HEK293 (cell line): ENCODE data around the gene BCOR.
A peak's percentile ranks its signal among the peaks of the same experiment; 100 is the strongest.

Experiments used
- CTCF ChIA-PET: fragments of 350-600 bp; formaldehyde crosslinking; extraction: SDS; loops from one replicate; lab custom pipeline; 2021; ENCODE audit warnings: antibody characterized with exemption; lab: Yijun Ruan, JAX
- POLR2A ChIA-PET: fragments of 300-600 bp; formaldehyde crosslinking; extraction: SDS; loops from one replicate; lab custom pipeline; 2020; ENCODE audit warnings: antibody characterized with exemption, inconsistent platforms; lab: Yijun Ruan, JAX
- H3K27ac ChIP-seq: fragments of 200-500 bp; sonication (Bioruptor generic); 2 replicates; pipeline ENCODE4 v1.5.1; 2014; ENCODE audit warnings: low read depth, low read length, control low read depth, inconsistent platforms; ENCODE audit errors: extremely low read depth
- H3K36me3 ChIP-seq, 2 experiments: fragments of 200-500 bp in 1 of 2; sonication (Bioruptor generic) in 1 of 2; 1 replicate in 1 of 2; 2 replicates in 1 of 2; pipeline ENCODE4 v1.5.1; 2014 to 2017; ENCODE audit warnings: inconsistent platforms in 2 of 2, low read length in 2 of 2; ENCODE audit not compliant: control insufficient read depth in 2 of 2, insufficient read depth in 1 of 2
- H3K4me1 ChIP-seq: fragments of 200-500 bp; sonication (Bioruptor generic); 2 replicates; pipeline ENCODE4 v1.5.1; 2014; ENCODE audit warnings: mild to moderate bottlenecking, low read length, inconsistent platforms; ENCODE audit not compliant: control insufficient read depth, insufficient read depth
- H3K4me3 ChIP-seq: 2 replicates; pipeline ENCODE4 v1.5.1; 2011; ENCODE audit warnings: low read depth, mild to moderate bottlenecking, control low read depth, low read length, moderate library complexity
- H3K9me3 ChIP-seq: fragments of 200-500 bp; sonication (Bioruptor generic); 2 replicates; pipeline ENCODE4 v1.5.1; 2014; ENCODE audit warnings: low read depth, low read length, inconsistent platforms; ENCODE audit not compliant: control insufficient read depth, insufficient read depth
- HOXA7 ChIP-seq: sonication (generic); formaldehyde crosslinking; IDR thresholded peaks from 2 replicates; pipeline ENCODE4 v1.8.1; 2022; ENCODE audit warnings: missing genetic modification reagents, borderline replicate concordance
- KLF16 ChIP-seq: fragments of 450-650 bp; formaldehyde crosslinking; IDR thresholded peaks from 2 replicates; pipeline ENCODE4 v1.5.1; 2017; ENCODE audit warnings: missing biosample characterization, missing genetic modification characterization
- KLF9 ChIP-seq: fragments of 450-650 bp; formaldehyde crosslinking; IDR thresholded peaks from 2 replicates; pipeline ENCODE4 v1.5.1; 2016; ENCODE audit warnings: missing biosample characterization, missing genetic modification characterization, low read depth
- REPIN1 ChIP-seq: fragments of 450-650 bp; formaldehyde crosslinking; IDR thresholded peaks from 2 replicates; pipeline ENCODE4 v1.5.1; 2017; ENCODE audit warnings: missing biosample characterization, missing genetic modification characterization, low read depth
- ZBTB20 ChIP-seq: fragments of 450-650 bp; formaldehyde crosslinking; IDR thresholded peaks from 2 replicates; pipeline ENCODE4 v1.5.1; 2016; ENCODE audit warnings: missing biosample characterization, missing genetic modification characterization
- ZBTB8A ChIP-seq: fragments of 450-650 bp; formaldehyde crosslinking; IDR thresholded peaks from 2 replicates; pipeline ENCODE4 v1.5.1; 2016; ENCODE audit warnings: missing biosample characterization, missing genetic modification characterization
- ZEB2 ChIP-seq: fragments of 450-650 bp; formaldehyde crosslinking; IDR thresholded peaks from 2 replicates; pipeline ENCODE4 v1.5.1; 2016; ENCODE audit warnings: missing biosample characterization, missing genetic modification characterization
- ZNF112 ChIP-seq: fragments of 450-650 bp; formaldehyde crosslinking; IDR thresholded peaks from 2 replicates; pipeline ENCODE4 v1.5.0; 2017; ENCODE audit warnings: missing biosample characterization, missing genetic modification characterization
- ZNF16 ChIP-seq: fragments of 450-650 bp; formaldehyde crosslinking; IDR thresholded peaks from 2 replicates; pipeline ENCODE4 v1.5.1; 2016; ENCODE audit warnings: low read depth, missing biosample characterization, missing genetic modification characterization
- ZNF202 ChIP-seq: fragments of 450-650 bp; formaldehyde crosslinking; IDR thresholded peaks from 2 replicates; pipeline ENCODE4 v1.5.1; 2016; ENCODE audit warnings: missing biosample characterization, missing genetic modification characterization, borderline replicate concordance
- ZNF292 ChIP-seq: fragments of 450-650 bp; formaldehyde crosslinking; IDR thresholded peaks from 2 replicates; pipeline ENCODE4 v1.5.1; 2016; ENCODE audit warnings: low read depth, missing biosample characterization, missing genetic modification characterization, borderline replicate concordance
- ZNF530 ChIP-seq: fragments of 450-650 bp; formaldehyde crosslinking; IDR thresholded peaks from 2 replicates; pipeline ENCODE4 v1.5.1; 2016; ENCODE audit warnings: low read depth, missing biosample characterization, missing genetic modification characterization
- ZNF561 ChIP-seq: fragments of 450-650 bp; IDR thresholded peaks from 2 replicates; pipeline ENCODE4 v1.5.1; 2018; ENCODE audit warnings: missing biosample characterization, missing genetic modification characterization, borderline replicate concordance
- ZNF623 ChIP-seq: fragments of 450-650 bp; formaldehyde crosslinking; IDR thresholded peaks from 2 replicates; pipeline ENCODE4 v1.5.1; 2016; ENCODE audit warnings: missing biosample characterization, missing genetic modification characterization
- ZNF76 ChIP-seq: fragments of 450-650 bp; formaldehyde crosslinking; IDR thresholded peaks from 2 replicates; pipeline ENCODE4; 2016; ENCODE audit warnings: low read depth, missing biosample characterization, missing genetic modification characterization, borderline replicate concordance
- ZNF777 ChIP-seq: fragments of 450-650 bp; formaldehyde crosslinking; IDR thresholded peaks from 2 replicates; pipeline ENCODE4 v1.5.1; 2017; ENCODE audit warnings: missing biosample characterization, missing genetic modification characterization, borderline replicate concordance
- TF ChIP-seq, protein P1 (sequence below): fragments of 450-650 bp; formaldehyde crosslinking; IDR thresholded peaks from 2 replicates; pipeline ENCODE4 v1.5.1; 2016; ENCODE audit warnings: missing biosample characterization, missing genetic modification characterization, low read depth
- TF ChIP-seq, protein P2 (sequence below): fragments of 450-650 bp; formaldehyde crosslinking; IDR thresholded peaks from 2 replicates; pipeline ENCODE4 v1.5.1; 2017; ENCODE audit warnings: missing biosample characterization, missing genetic modification characterization
- TF ChIP-seq, protein P3 (sequence below): fragments of 450-650 bp; formaldehyde crosslinking; IDR thresholded peaks from 2 replicates; pipeline ENCODE4 v1.5.1; 2017; ENCODE audit warnings: missing biosample characterization, missing genetic modification characterization
- TF ChIP-seq, protein P4 (sequence below): fragments of 450-650 bp; formaldehyde crosslinking; IDR thresholded peaks from 2 replicates; pipeline ENCODE4 v1.5.1; 2016; ENCODE audit warnings: missing biosample characterization, missing genetic modification characterization
- TF ChIP-seq, protein P5 (sequence below): fragments of 450-650 bp; formaldehyde crosslinking; IDR thresholded peaks from 2 replicates; pipeline ENCODE4 v1.5.1; 2016; ENCODE audit warnings: missing biosample characterization, missing genetic modification characterization
- TF ChIP-seq, protein P6 (sequence below): fragments of 450-650 bp; formaldehyde crosslinking; IDR thresholded peaks from 2 replicates; pipeline ENCODE4 v1.5.1; 2016; ENCODE audit warnings: missing biosample characterization, missing genetic modification characterization
- TF ChIP-seq, protein P7 (sequence below): fragments of 450-650 bp; formaldehyde crosslinking; IDR thresholded peaks from 2 replicates; pipeline ENCODE4 v1.5.1; 2016; ENCODE audit warnings: missing biosample characterization, missing genetic modification characterization

BCOR gene

DNA sequence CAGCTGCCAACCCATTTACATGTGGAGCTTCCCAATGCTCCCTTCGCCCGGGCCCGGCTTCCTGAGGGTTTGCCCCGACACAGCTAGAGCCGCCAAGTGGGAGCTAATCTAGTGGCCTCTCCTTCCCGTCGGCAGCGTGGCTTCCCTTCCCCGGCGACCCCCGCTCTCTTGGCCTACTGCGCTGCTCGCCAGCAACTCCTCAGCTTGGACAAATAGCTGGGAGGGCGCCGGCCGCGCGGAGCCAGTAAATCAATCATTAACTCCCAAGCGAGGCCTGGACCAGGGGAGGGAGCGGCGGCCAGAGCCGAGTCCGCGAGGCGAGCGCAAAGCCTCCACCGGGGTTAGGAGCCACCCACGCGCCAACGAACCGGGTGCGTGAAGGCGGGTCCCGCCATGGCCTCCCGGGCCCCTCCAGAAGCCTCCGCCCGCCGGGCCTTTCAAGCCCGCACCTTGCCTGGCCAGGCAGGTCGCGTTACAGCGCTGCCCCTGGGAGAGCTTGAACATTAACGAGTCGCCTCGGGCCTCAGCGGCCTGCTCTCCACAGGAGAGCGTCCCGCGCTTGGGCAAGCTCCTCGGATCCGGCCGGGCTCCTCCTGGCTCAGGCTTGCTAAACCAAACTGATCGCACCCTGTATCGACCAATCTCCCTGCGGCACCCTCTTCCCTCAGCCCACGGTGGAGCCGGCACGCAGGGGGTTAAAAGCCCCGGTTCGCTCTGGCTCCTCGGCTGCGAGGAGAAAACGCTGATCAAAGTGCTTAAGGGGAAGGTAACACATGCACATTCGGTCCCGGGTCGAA, 10.6 kb upstream of the BCOR start (continued):
- TF ChIP-seq ZNF561 = no peak
- TF ChIP-seq, protein P1, sequence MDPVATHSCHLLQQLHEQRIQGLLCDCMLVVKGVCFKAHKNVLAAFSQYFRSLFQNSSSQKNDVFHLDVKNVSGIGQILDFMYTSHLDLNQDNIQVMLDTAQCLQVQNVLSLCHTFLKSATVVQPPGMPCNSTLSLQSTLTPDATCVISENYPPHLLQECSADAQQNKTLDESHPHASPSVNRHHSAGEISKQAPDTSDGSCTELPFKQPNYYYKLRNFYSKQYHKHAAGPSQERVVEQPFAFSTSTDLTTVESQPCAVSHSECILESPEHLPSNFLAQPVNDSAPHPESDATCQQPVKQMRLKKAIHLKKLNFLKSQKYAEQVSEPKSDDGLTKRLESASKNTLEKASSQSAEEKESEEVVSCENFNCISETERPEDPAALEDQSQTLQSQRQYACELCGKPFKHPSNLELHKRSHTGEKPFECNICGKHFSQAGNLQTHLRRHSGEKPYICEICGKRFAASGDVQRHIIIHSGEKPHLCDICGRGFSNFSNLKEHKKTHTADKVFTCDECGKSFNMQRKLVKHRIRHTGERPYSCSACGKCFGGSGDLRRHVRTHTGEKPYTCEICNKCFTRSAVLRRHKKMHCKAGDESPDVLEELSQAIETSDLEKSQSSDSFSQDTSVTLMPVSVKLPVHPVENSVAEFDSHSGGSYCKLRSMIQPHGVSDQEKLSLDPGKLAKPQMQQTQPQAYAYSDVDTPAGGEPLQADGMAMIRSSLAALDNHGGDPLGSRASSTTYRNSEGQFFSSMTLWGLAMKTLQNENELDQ (tag by site-specific recombination) = no peak
- TF ChIP-seq, protein P2, sequence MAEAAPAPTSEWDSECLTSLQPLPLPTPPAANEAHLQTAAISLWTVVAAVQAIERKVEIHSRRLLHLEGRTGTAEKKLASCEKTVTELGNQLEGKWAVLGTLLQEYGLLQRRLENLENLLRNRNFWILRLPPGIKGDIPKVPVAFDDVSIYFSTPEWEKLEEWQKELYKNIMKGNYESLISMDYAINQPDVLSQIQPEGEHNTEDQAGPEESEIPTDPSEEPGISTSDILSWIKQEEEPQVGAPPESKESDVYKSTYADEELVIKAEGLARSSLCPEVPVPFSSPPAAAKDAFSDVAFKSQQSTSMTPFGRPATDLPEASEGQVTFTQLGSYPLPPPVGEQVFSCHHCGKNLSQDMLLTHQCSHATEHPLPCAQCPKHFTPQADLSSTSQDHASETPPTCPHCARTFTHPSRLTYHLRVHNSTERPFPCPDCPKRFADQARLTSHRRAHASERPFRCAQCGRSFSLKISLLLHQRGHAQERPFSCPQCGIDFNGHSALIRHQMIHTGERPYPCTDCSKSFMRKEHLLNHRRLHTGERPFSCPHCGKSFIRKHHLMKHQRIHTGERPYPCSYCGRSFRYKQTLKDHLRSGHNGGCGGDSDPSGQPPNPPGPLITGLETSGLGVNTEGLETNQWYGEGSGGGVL (tag by site-specific recombination) = no peak
- no peak for TF ChIP-seq ZNF292 (tag by site-specific recombination)
- TF ChIP-seq, protein P3, sequence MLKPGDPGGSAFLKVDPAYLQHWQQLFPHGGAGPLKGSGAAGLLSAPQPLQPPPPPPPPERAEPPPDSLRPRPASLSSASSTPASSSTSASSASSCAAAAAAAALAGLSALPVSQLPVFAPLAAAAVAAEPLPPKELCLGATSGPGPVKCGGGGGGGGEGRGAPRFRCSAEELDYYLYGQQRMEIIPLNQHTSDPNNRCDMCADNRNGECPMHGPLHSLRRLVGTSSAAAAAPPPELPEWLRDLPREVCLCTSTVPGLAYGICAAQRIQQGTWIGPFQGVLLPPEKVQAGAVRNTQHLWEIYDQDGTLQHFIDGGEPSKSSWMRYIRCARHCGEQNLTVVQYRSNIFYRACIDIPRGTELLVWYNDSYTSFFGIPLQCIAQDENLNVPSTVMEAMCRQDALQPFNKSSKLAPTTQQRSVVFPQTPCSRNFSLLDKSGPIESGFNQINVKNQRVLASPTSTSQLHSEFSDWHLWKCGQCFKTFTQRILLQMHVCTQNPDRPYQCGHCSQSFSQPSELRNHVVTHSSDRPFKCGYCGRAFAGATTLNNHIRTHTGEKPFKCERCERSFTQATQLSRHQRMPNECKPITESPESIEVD (tag by site-specific recombination) = no peak
- TF ChIP-seq, protein P4, sequence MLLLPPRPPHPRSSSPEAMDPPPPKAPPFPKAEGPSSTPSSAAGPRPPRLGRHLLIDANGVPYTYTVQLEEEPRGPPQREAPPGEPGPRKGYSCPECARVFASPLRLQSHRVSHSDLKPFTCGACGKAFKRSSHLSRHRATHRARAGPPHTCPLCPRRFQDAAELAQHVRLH (tag by site-specific recombination) = no peak
- no peak for TF ChIP-seq ZNF530
- TF ChIP-seq ZEB2 = peak; percentile 72; the same call in 1 of the 2 replicates
- TF ChIP-seq, protein P5, sequence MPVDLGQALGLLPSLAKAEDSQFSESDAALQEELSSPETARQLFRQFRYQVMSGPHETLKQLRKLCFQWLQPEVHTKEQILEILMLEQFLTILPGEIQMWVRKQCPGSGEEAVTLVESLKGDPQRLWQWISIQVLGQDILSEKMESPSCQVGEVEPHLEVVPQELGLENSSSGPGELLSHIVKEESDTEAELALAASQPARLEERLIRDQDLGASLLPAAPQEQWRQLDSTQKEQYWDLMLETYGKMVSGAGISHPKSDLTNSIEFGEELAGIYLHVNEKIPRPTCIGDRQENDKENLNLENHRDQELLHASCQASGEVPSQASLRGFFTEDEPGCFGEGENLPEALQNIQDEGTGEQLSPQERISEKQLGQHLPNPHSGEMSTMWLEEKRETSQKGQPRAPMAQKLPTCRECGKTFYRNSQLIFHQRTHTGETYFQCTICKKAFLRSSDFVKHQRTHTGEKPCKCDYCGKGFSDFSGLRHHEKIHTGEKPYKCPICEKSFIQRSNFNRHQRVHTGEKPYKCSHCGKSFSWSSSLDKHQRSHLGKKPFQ (tag by site-specific recombination) = no peak
- TF ChIP-seq REPIN1 (tag by site-specific recombination) = no peak
- no peak for TF ChIP-seq ZNF202 (tag by site-specific recombination)
- no peak for TF ChIP-seq ZNF777
- TF ChIP-seq, all 188 proteins: peak for 36

DNA sequence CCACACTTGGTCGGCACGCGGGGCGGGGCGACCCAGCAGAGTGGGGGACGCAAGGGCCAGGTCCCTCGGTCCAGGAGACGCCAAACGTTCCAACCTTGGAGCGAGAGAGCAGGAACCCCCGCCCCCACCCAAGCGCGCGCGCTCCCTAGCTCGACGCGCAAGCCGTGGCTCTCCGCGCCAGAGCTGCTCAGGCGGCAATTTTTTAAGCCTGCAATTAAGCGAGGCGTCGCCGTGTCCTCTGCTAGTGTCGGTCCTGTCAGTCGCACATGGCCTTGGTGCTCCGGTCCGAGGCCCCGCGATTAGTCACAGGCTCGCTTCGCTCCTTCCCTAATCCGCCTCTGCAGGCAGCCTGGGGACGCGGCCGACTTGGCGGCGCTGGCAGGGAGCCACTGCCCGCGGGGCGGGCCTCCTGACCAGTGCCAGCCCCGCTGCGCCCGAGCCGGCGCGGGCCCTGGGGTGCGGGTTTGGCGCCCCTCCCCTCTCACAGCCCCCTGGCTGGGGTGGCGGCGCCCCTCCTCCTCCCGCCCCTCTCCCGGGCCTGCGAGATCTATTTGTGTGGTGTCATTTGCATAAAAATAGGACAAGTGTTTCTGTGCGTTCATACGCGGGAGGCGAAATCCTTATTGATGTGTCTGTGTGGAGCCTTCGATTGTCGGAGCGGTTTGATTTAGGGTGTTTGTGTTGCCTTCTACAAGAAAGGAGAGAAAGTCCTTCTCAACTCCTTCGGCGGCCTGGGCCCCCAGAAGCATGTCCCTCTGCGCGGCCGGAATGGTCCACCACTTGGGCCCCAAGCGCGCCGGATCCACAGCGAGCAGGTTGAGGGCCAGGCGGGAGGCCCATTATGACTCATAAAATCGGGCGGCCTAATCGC, 9.8 kb upstream of the BCOR start:
- H3K9me3 ChIP-seq = no peaks in the 10 kb centered on the region
- H3K36me3 ChIP-seq = no peaks in the 10 kb centered on the region
- H3K4me3 ChIP-seq = no peak overlapping the region
- H3K27ac ChIP-seq = peak overlapping the region; percentile 100
- ChIA-PET CTCF (no interaction called here), POLR2A (interaction anchor here (1.1 to 5.7 kb wide), 3 partner anchors 9 to 39 kb away, joined by 3 to 50 read pairs (median 5); partner anchors contain the start of gene BCOR)
- peaks cover 16% of the 10 kb centered on the region for H3K4me1 ChIP-seq
- peak; percentile 20; the same call in 1 of the 2 replicates for TF ChIP-seq ZNF76
- no peak for TF ChIP-seq ZNF112
- TF ChIP-seq, protein P6, sequence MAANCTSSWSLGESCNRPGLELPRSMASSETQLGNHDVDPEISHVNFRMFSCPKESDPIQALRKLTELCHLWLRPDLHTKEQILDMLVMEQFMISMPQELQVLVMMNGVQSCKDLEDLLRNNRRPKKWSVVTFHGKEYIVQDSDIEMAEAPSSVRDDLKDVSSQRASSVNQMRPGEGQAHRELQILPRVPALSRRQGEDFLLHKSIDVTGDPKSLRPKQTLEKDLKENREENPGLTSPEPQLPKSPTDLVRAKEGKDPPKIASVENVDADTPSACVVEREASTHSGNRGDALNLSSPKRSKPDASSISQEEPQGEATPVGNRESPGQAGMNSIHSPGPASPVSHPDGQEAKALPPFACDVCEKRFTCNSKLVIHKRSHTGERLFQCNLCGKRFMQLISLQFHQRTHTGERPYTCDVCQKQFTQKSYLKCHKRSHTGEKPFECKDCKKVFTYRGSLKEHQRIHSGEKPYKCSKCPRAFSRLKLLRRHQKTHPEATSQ (tag by site-specific recombination) = no peak
- TF ChIP-seq, protein P7, sequence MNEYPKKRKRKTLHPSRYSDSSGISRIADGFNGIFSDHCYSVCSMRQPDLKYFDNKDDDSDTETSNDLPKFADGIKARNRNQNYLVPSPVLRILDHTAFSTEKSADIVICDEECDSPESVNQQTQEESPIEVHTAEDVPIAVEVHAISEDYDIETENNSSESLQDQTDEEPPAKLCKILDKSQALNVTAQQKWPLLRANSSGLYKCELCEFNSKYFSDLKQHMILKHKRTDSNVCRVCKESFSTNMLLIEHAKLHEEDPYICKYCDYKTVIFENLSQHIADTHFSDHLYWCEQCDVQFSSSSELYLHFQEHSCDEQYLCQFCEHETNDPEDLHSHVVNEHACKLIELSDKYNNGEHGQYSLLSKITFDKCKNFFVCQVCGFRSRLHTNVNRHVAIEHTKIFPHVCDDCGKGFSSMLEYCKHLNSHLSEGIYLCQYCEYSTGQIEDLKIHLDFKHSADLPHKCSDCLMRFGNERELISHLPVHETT (tag by site-specific recombination) = peak; percentile 25; the same call in 1 of the 2 replicates
- peak; percentile 37 for TF ChIP-seq ZBTB20 (tag by site-specific recombination)
- no peak for TF ChIP-seq ZNF16
- TF ChIP-seq HOXA7 (CRISPR knock-in tag) = no peak
- no peak for TF ChIP-seq ZNF623 (tag by site-specific recombination)
- TF ChIP-seq ZBTB8A = peak; percentile 39; the same call in 1 of the 2 replicates
- no peak for TF ChIP-seq KLF16 (tag by site-specific recombination)
- TF ChIP-seq KLF9 (tag by site-specific recombination) = no peak
